Karpas-422 (cell line): Measurements from ENCODE around the gene ALDH1A3. TPM values are rescaled to one million over a fixed set of nuclear protein-coding genes. Genes with fewer than 3 reads are reported as not detected.

Experiments
- DNase-seq: peaks from one replicate; pipeline ENCODE4 v3.0.0-alpha.2; 2015
- H2AFZ ChIP-seq: fragments of 200-600 bp; sonication (generic); 2 replicates; pipeline ENCODE4 v1.6.1; 2014; ENCODE audit warnings: antibody characterized with exemption, low read length, mixed read lengths
- H3K27ac ChIP-seq: fragments of 200-600 bp; sonication (generic); 2 replicates; pipeline ENCODE4 v1.5.1; 2014; ENCODE audit warnings: mild to moderate bottlenecking, low read length, moderate library complexity
- H3K27me3 ChIP-seq: fragments of 200-600 bp; sonication (generic); 2 replicates; pipeline ENCODE4 v1.6.1; 2014; ENCODE audit warnings: low read length, mixed read lengths
- H3K36me3 ChIP-seq: fragments of 200-600 bp; sonication (generic); 2 replicates; pipeline ENCODE4 v1.6.1; 2014; ENCODE audit warnings: low read length, mixed read lengths; ENCODE audit not compliant: insufficient read depth
- H3K4me1 ChIP-seq: fragments of 200-600 bp; sonication (generic); 2 replicates; pipeline ENCODE4 v1.6.1; 2014; ENCODE audit warnings: mild to moderate bottlenecking, low read length, mixed read lengths
- H3K4me2 ChIP-seq: fragments of 200-600 bp; sonication (generic); 2 replicates; pipeline ENCODE4 v1.6.1; 2014; ENCODE audit warnings: low read length, low read depth, mild to moderate bottlenecking; ENCODE audit not compliant: poor library complexity, severe bottlenecking
- H3K4me3 ChIP-seq: fragments of 200-600 bp; sonication (generic); 2 replicates; pipeline ENCODE4 v1.5.1; 2014; ENCODE audit warnings: mild to moderate bottlenecking, antibody characterized with exemption, low read length, mixed read lengths
- H3K79me2 ChIP-seq: fragments of 200-600 bp; sonication (generic); 2 replicates; pipeline ENCODE4 v1.6.1; 2014; ENCODE audit warnings: mild to moderate bottlenecking, low read length, mixed read lengths
- H3K9ac ChIP-seq: fragments of 200-600 bp; sonication (generic); 2 replicates; pipeline ENCODE4 v1.6.0; 2014; ENCODE audit warnings: low read length
- H3K9me2 ChIP-seq: fragments of 200-600 bp; sonication (generic), shearing (Covaris generic); replicated peaks from 2 replicates; pipeline ENCODE4 v1.6.0; 2014; ENCODE audit warnings: mild to moderate bottlenecking, low read length, moderate library complexity; ENCODE audit not compliant: insufficient read depth
- H3K9me3 ChIP-seq: fragments of 300-700, 200-600 bp; sonication (generic); 2 replicates; pipeline ENCODE4 v1.6.1; 2014; ENCODE audit warnings: low read length, mixed read lengths
- H4K20me1 ChIP-seq: fragments of 200-600 bp; sonication (generic); 2 replicates; pipeline ENCODE4 v1.6.1; 2014; ENCODE audit warnings: mild to moderate bottlenecking, antibody characterized with exemption, low read length, low read depth; ENCODE audit not compliant: insufficient read depth
- total RNA-seq: library from RNA; depleted of rRNA; stranded (reverse); fragments of >200 nt; shearing (Covaris generic); gene quantifications from 2 replicates; pipeline ENCODE4 v1.2.3, GENCODE V29; 2014; ENCODE audit warnings: low replicate concordance

The ALDH1A3 gene
- total RNA-seq, 1 experiment from 2014 or later, result not detected

- no peak for DNase-seq
- H3K27ac ChIP-seq, result no peak overlapping the region
- no peak overlapping the region for H3K9ac ChIP-seq
- H3K4me2 ChIP-seq, result no peak overlapping the region
- H3K4me3 ChIP-seq, result no peak overlapping the region
- H3K9me2 ChIP-seq, result no peaks in the 10 kb centered on the region
- no peak overlapping the region for H2AFZ ChIP-seq
- H4K20me1 ChIP-seq, result no peaks in the 10 kb centered on the region
- no peaks in the 10 kb centered on the region for H3K4me1 ChIP-seq
- H3K79me2 ChIP-seq, result no peaks in the 10 kb centered on the region
- no peaks in the 10 kb centered on the region for H3K27me3 ChIP-seq
- no peaks in the 10 kb centered on the region for H3K36me3 ChIP-seq
- no peaks in the 10 kb centered on the region for H3K9me3 ChIP-seq
Measured at GRCh38 chr15:100863075-100863795, 16.4 kb upstream of the ALDH1A3 start.

DNA sequence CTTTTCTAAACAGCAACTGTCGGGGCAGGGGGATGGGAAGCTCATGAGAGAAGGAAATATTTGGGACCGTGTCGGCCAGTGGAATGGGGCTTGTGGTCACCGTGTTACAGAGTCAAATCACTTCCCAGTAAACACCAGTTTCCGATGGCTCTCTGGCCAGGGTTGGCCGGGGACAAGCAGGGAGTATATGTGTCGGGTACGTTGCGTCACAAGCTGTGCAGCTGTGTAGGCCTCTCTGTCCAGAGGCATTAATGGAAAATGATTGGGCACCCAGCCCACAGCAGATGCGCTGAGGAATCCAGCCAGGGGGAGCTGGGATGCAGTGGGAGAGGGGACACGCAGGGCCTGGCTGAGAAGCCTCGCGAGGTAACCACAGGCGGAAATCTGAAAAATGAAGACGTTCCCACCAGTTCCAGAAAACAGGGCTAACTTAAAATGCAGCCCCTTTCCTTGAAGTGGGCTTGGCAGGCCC lies 15.8 kb upstream of the ALDH1A3 start:
- H3K4me2 ChIP-seq, result no peak overlapping the region
- H2AFZ ChIP-seq, result no peak overlapping the region
- no peaks in the 10 kb centered on the region for H3K27me3 ChIP-seq
- H3K79me2 ChIP-seq, result no peaks in the 10 kb centered on the region
- no peak for DNase-seq
- no peaks in the 10 kb centered on the region for H3K9me3 ChIP-seq
- no peak overlapping the region for H3K4me3 ChIP-seq
- no peaks in the 10 kb centered on the region for H3K9me2 ChIP-seq
- no peaks in the 10 kb centered on the region for H3K36me3 ChIP-seq
- H3K4me1 ChIP-seq, result no peaks in the 10 kb centered on the region
- no peak overlapping the region for H3K27ac ChIP-seq
- no peak overlapping the region for H3K9ac ChIP-seq
- H4K20me1 ChIP-seq, result no peaks in the 10 kb centered on the region

GRCh38 chr15:100866386-100867330 lies 13.0 kb upstream of the ALDH1A3 start:
- H3K9me2 ChIP-seq, result no peaks in the 10 kb centered on the region
- no peak overlapping the region for H3K4me3 ChIP-seq
- no peak overlapping the region for H3K4me2 ChIP-seq
- no peak overlapping the region for H3K27ac ChIP-seq
- no peaks in the 10 kb centered on the region for H3K79me2 ChIP-seq
- H3K9me3 ChIP-seq, result peaks cover 5% of the 10 kb centered on the region; the same call in 1 of the 2 replicates
- no peaks in the 10 kb centered on the region for H3K27me3 ChIP-seq
- no peak overlapping the region for H3K9ac ChIP-seq
- no peaks in the 10 kb centered on the region for H4K20me1 ChIP-seq
- DNase-seq, result no peak
- H2AFZ ChIP-seq, result no peak overlapping the region
- H3K4me1 ChIP-seq, result no peaks in the 10 kb centered on the region
- no peaks in the 10 kb centered on the region for H3K36me3 ChIP-seq

- Histone ChIP-seq H3K36me3 (no peaks in the 10 kb centered on the region), H3K79me2 (no peaks in the 10 kb centered on the region), H3K9me2 (no peaks in the 10 kb centered on the region), H3K27me3 (no peaks in the 10 kb centered on the region), H2AFZ (no peak overlapping the region), H3K4me2 (no peak overlapping the region), H3K4me1 (no peaks in the 10 kb centered on the region), H3K9ac (no peak overlapping the region), H3K4me3 (no peak overlapping the region), H3K9me3 (peaks cover 5% of the 10 kb centered on the region; the same call in 1 of the 2 replicates), H3K27ac (no peak overlapping the region), H4K20me1 (no peaks in the 10 kb centered on the region)
- DNase-seq, result no peak
Measured at GRCh38 chr15:100867433-100867832, 12.2 kb upstream of the ALDH1A3 start.

DNA sequence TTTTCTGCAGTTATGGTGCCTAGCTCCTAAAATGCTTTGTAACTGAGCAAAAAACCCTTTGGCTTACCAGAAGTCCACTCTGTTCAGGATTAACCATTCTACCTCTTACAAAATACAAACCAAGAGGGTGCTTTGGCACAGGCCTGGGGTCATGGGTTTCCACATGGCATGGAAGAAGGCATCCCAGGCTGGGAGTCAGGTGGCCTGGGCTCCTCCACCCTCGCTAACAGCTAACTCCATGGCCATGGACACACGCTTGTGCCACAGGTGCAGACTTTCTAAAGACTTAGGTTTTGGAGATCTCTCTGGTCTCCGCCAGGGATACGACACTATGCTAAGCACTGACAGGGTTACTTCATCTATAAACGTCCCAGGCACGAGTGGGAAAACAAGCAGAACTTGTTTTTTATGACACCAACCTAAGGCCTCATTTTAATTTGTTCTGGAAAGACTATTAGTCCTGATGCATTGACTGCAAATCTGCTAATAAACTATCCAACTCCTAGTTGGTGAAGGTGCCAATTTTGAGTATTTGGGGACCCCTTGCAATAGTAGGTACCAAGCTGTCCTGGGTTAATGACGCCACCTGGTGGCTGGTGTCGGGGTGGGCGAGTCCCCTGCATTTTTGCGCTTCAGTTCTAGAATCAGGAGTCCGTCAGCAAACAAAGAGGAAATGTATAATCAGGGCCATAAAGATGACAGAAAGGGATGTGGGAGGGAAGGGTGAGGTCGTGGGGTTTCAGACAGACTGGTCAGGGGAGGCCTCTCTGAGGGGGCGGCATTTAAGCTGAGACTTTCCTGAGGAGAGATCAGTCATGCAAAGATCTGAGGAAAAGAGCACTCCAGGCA lies 10.3 kb upstream of the ALDH1A3 start:
- no peak overlapping the region for H3K4me3 ChIP-seq
- H3K4me1 ChIP-seq, result no peaks in the 10 kb centered on the region
- H4K20me1 ChIP-seq, result no peaks in the 10 kb centered on the region
- peak; percentile 64 for DNase-seq
- H2AFZ ChIP-seq, result no peak overlapping the region
- no peak overlapping the region for H3K9ac ChIP-seq
- H3K27me3 ChIP-seq, result no peaks in the 10 kb centered on the region
- H3K36me3 ChIP-seq, result no peaks in the 10 kb centered on the region
- no peak overlapping the region for H3K27ac ChIP-seq
- no peak overlapping the region for H3K4me2 ChIP-seq
- H3K79me2 ChIP-seq, result no peaks in the 10 kb centered on the region
- H3K9me3 ChIP-seq, result peaks cover 5% of the 10 kb centered on the region; the same call in 1 of the 2 replicates
- no peaks in the 10 kb centered on the region for H3K9me2 ChIP-seq

DNA sequence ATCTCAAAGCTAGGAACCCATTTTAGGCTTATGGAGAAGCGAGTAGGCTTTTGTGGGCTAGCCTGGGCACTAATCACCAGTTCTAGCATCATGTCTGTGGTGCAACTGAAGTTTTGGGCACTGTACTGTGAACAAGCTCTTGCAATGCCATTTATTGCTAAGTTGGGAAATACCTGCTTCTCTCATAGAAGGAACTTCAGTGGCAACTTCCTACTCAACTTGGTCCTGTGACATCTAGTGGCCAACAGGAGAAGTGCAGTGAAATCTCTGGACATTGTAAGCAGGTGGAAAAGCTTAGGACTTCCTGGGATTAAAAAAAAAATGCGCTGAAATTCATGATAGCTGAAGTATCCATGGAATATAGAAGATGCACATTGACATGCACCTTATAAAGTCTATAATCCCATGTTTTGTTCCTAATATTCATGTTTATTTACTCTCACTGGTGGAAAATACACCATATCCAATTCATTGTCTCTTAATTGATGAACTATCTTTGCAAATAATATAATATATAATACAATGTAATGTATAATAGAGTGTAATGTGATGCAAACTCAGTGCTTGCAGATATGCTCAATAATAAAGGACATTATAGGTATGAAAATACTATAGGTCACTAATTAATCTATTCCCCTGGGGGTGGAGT lies 6.5 kb upstream of the ALDH1A3 start:
- Histone ChIP-seq H3K4me3 (no peak overlapping the region), H3K27me3 (no peaks in the 10 kb centered on the region), H3K27ac (no peak overlapping the region), H3K79me2 (no peaks in the 10 kb centered on the region), H4K20me1 (no peaks in the 10 kb centered on the region), H3K9ac (no peak overlapping the region), H2AFZ (no peak overlapping the region), H3K4me2 (no peak overlapping the region), H3K4me1 (no peaks in the 10 kb centered on the region), H3K9me3 (peaks cover 5% of the 10 kb centered on the region; the same call in 1 of the 2 replicates), H3K36me3 (no peaks in the 10 kb centered on the region), H3K9me2 (no peaks in the 10 kb centered on the region)
- DNase-seq, result peak; percentile 86

GRCh38 chr15:100875495-100875894 lies 4.1 kb upstream of the ALDH1A3 start:
- Histone ChIP-seq H2AFZ (no peak overlapping the region), H4K20me1 (no peaks in the 10 kb centered on the region), H3K9ac (no peak overlapping the region), H3K9me2 (no peaks in the 10 kb centered on the region), H3K27me3 (no peaks in the 10 kb centered on the region), H3K4me2 (no peak overlapping the region), H3K4me3 (no peak overlapping the region), H3K4me1 (no peaks in the 10 kb centered on the region), H3K36me3 (no peaks in the 10 kb centered on the region), H3K79me2 (no peaks in the 10 kb centered on the region), H3K9me3 (no peaks in the 10 kb centered on the region), H3K27ac (no peak overlapping the region)
- no peak for DNase-seq
